Measurements from ENCODE around the gene EPB41L4B.

The EPB41L4B gene

GRCh38 chr9:109138421-109138820 is 182.4 kb downstream of the EPB41L4B start:
- Histone ChIP-seq H2AFZ (ENCODE audit: low read depth) (no peak overlapping the region), H3K4me1 (ENCODE audit: low read depth, poor library complexity, severe bottlenecking) (peaks cover 3% of the 10 kb centered on the region), H3K36me3 (ENCODE audit: insufficient read depth) (no peaks in the 10 kb centered on the region), H3K4me2 (no peak overlapping the region), H4K20me1 (ENCODE audit: insufficient read depth) (no peaks in the 10 kb centered on the region), H3K27me3 (ENCODE audit: insufficient read depth, low read depth) (no peaks in the 10 kb centered on the region), H3K4me3 (IDR thresholded peaks at IDR 0.05; ENCODE audit: insufficient read depth, low read depth, low read length) (no peak overlapping the region), H3K9ac (no peak overlapping the region), H3K27ac (no peak overlapping the region), H3K79me2 (ENCODE audit: insufficient read depth, low read depth) (no peaks in the 10 kb centered on the region)
- TF ChIP-seq, protein P1, sequence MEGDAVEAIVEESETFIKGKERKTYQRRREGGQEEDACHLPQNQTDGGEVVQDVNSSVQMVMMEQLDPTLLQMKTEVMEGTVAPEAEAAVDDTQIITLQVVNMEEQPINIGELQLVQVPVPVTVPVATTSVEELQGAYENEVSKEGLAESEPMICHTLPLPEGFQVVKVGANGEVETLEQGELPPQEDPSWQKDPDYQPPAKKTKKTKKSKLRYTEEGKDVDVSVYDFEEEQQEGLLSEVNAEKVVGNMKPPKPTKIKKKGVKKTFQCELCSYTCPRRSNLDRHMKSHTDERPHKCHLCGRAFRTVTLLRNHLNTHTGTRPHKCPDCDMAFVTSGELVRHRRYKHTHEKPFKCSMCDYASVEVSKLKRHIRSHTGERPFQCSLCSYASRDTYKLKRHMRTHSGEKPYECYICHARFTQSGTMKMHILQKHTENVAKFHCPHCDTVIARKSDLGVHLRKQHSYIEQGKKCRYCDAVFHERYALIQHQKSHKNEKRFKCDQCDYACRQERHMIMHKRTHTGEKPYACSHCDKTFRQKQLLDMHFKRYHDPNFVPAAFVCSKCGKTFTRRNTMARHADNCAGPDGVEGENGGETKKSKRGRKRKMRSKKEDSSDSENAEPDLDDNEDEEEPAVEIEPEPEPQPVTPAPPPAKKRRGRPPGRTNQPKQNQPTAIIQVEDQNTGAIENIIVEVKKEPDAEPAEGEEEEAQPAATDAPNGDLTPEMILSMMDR (conservative IDR thresholded peaks at IDR 0.05; ENCODE audit: low read depth, low read length): no peak

GRCh38 chr9:109134167-109134578 is 186.7 kb downstream of the EPB41L4B start:
- Histone ChIP-seq H3K9ac (no peak overlapping the region), H3K79me2 (ENCODE audit: insufficient read depth, low read depth) (no peaks in the 10 kb centered on the region), H3K36me3 (ENCODE audit: insufficient read depth) (no peaks in the 10 kb centered on the region), H3K4me3 (IDR thresholded peaks at IDR 0.05; ENCODE audit: insufficient read depth, low read depth, low read length) (no peak overlapping the region), H3K4me1 (ENCODE audit: low read depth, poor library complexity, severe bottlenecking) (no peaks in the 10 kb centered on the region), H2AFZ (ENCODE audit: low read depth) (no peak overlapping the region), H3K4me2 (no peak overlapping the region), H3K27ac (no peak overlapping the region), H3K27me3 (ENCODE audit: insufficient read depth, low read depth) (no peaks in the 10 kb centered on the region), H4K20me1 (ENCODE audit: insufficient read depth) (no peaks in the 10 kb centered on the region)
- TF ChIP-seq, protein P1 (conservative IDR thresholded peaks at IDR 0.05; ENCODE audit: low read depth, low read length): no peak

- Histone ChIP-seq H3K27ac (no peak overlapping the region), H3K27me3 (ENCODE audit: insufficient read depth, low read depth) (no peaks in the 10 kb centered on the region), H3K79me2 (ENCODE audit: insufficient read depth, low read depth) (no peaks in the 10 kb centered on the region), H3K4me2 (no peak overlapping the region), H4K20me1 (ENCODE audit: insufficient read depth) (no peaks in the 10 kb centered on the region), H3K4me3 (IDR thresholded peaks at IDR 0.05; ENCODE audit: insufficient read depth, low read depth, low read length) (no peak overlapping the region), H2AFZ (ENCODE audit: low read depth) (no peak overlapping the region), H3K9ac (no peak overlapping the region), H3K36me3 (ENCODE audit: insufficient read depth) (no peaks in the 10 kb centered on the region), H3K4me1 (ENCODE audit: low read depth, poor library complexity, severe bottlenecking) (no peaks in the 10 kb centered on the region)
- TF ChIP-seq, protein P1 (conservative IDR thresholded peaks at IDR 0.05; ENCODE audit: low read depth, low read length): no peak
Measured at GRCh38 chr9:109133533-109133932, 187.3 kb downstream of the EPB41L4B start.

DNA sequence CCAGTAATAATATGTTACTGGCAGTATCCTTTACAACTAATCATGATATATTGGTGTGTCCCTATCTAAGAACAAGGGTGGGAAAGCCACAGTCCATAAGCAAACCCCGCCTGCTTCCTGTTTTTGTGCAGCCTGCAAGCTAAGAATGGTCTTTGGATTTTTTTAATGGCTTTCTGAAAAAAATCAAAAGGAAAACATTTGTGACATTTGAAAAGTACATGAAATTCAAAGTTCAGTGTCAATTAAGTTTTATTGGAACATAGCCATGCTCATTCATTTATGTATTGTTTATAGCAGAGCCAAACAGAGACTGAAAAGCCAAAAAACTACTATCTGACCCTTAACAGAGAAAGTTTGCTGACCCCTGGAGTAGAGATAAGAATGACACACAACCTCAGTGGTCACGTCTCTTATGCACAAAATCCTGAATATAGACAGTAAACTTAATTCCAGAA is 188.3 kb downstream of the EPB41L4B start:
- H3K4me3 ChIP-seq (IDR thresholded peaks at IDR 0.05; ENCODE audit: insufficient read depth, low read depth, low read length): no peak overlapping the region
- H3K79me2 ChIP-seq (ENCODE audit: insufficient read depth, low read depth): no peaks in the 10 kb centered on the region
- H3K27ac ChIP-seq: no peak overlapping the region
- TF ChIP-seq, protein P1 (conservative IDR thresholded peaks at IDR 0.05; ENCODE audit: low read depth, low read length): no peak
- no peaks in the 10 kb centered on the region for H3K36me3 ChIP-seq (ENCODE audit: insufficient read depth)
- no peaks in the 10 kb centered on the region for H3K4me1 ChIP-seq (ENCODE audit: low read depth, poor library complexity, severe bottlenecking)
- H3K27me3 ChIP-seq (ENCODE audit: insufficient read depth, low read depth): no peaks in the 10 kb centered on the region
- H2AFZ ChIP-seq (ENCODE audit: low read depth): no peak overlapping the region
- no peaks in the 10 kb centered on the region for H4K20me1 ChIP-seq (ENCODE audit: insufficient read depth)
- H3K9ac ChIP-seq: no peak overlapping the region
- H3K4me2 ChIP-seq: no peak overlapping the region
